Stomach (tissue), 4 donors: ENCODE measurements around the gene ATP13A1.
A peak's percentile ranks its signal among the peaks of the same experiment; 100 is the strongest.

ENCODE experiments used
- EP300 ChIP-seq: sonication (generic); formaldehyde crosslinking; IDR thresholded peaks from one replicate; pipeline ENCODE4 v1.6.1; 2017; ENCODE audit warnings: antibody characterized with exemption
- POLR2A ChIP-seq, 4 donors: fragments of 450-650 bp; IDR thresholded peaks; one replicate each; pipeline ENCODE4 v1.6.1; 2016; ENCODE audit warnings: antibody characterized with exemption in 4 of 4, control low read depth in 2 of 4, mild to moderate bottlenecking in 1 of 4, moderate library complexity in 1 of 4
- POLR2AphosphoS5 ChIP-seq, 3 donors: sonication (generic); formaldehyde crosslinking; IDR thresholded peaks; one replicate each; pipeline ENCODE4 v1.6.1; 2016; ENCODE audit warnings: antibody characterized with exemption in 3 of 3
- TF ChIP-seq, protein P1 (sequence below), 7 experiments: fragments of 450-650 bp in 4 of 7; fragments of 200-600 bp in 3 of 7; sonication (generic) in 3 of 7; IDR thresholded peaks; one replicate each; pipeline ENCODE4 v1.5.1; 2016 to 2019; ENCODE audit warnings: antibody characterized with exemption in 7 of 7, control low read depth in 2 of 7, mild to moderate bottlenecking in 1 of 7

DNA sequence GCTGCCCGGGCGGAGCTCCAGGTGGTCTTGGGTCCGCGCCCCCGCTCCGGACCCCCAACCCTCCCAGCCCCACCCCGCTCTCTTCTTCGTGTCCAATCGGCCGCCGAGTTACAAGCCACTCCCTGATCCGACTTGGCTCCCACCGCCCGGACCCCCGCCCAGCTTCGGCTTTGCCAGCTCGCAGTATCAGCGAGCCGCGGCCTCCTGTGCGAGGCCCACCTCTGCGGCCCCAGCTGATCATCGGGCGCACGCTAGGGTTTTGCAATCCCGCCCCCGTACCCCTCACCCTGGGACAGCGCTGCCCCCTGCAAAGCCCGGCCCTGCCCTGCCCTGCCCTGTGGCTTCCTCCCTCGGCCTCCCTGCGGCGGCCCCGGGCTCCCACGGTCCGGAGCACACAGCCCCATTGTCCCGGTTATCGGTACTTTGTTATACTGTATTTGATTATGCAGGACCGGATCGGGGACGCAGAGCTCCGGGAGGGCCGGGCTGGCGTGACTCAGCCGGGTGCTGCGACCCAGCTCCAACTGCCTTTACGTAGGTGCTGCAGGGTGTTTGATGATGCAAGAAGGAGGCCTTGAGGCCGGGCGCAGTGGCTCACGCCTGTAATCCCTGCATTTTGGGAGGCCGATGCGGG lies 34.9 kb downstream of the ATP13A1 start:
- TF ChIP-seq POLR2AphosphoS5 (IDR thresholded peaks at IDR 0.05) (peak in 2 of 3 donors; percentile 76 to 79), POLR2A (IDR thresholded peaks at IDR 0.05) (no peak), EP300 (no peak)
- TF ChIP-seq, protein P1, sequence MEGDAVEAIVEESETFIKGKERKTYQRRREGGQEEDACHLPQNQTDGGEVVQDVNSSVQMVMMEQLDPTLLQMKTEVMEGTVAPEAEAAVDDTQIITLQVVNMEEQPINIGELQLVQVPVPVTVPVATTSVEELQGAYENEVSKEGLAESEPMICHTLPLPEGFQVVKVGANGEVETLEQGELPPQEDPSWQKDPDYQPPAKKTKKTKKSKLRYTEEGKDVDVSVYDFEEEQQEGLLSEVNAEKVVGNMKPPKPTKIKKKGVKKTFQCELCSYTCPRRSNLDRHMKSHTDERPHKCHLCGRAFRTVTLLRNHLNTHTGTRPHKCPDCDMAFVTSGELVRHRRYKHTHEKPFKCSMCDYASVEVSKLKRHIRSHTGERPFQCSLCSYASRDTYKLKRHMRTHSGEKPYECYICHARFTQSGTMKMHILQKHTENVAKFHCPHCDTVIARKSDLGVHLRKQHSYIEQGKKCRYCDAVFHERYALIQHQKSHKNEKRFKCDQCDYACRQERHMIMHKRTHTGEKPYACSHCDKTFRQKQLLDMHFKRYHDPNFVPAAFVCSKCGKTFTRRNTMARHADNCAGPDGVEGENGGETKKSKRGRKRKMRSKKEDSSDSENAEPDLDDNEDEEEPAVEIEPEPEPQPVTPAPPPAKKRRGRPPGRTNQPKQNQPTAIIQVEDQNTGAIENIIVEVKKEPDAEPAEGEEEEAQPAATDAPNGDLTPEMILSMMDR (IDR thresholded peaks at IDR 0.05), result no peak
